OCI-LY3 (cell line): ENCODE data around the gene CTNND2.

Experiments used
- EZH2phosphoT487 ChIP-seq: fragments of 200-600 bp; shearing (Covaris generic); IDR thresholded peaks from 2 replicates; pipeline ENCODE4 v1.6.1; 2018; ENCODE audit warnings: antibody characterized with exemption, mixed run types, low read depth
- TF ChIP-seq, protein P1 (sequence below): fragments of 200-600, 300-600 bp; sonication (generic); IDR thresholded peaks from 2 replicates; pipeline ENCODE4 v1.5.1; 2014; ENCODE audit warnings: antibody characterized with exemption, low read length, low read depth

DNA sequence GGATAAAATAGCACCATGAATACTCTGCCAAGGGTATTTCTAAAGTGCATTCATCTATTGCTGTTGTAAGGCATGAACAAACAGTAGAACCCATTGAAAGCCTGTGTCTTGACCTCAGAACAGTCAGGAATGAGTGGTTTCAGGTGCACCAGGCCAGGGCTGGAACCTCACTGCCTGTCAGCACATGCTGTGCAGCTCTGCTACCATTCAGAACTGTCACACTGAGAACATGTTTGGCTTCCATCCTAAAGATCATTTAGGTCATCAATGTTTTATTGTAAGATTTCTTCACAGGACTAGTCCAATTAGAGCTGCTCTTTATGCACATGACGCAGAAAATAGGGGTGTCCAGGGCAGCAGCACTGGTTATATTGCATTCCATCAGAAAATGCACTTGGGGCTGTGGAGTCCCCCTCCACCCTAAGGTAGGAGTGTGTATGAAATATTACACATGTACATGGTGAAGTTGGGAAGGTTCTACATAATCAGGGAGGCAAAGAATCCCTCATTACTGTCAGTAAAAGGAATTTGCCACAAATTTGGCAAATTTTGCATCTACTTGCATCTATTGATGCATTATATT is 408.0 kb downstream of the CTNND2 start:
- TF ChIP-seq, protein P1, sequence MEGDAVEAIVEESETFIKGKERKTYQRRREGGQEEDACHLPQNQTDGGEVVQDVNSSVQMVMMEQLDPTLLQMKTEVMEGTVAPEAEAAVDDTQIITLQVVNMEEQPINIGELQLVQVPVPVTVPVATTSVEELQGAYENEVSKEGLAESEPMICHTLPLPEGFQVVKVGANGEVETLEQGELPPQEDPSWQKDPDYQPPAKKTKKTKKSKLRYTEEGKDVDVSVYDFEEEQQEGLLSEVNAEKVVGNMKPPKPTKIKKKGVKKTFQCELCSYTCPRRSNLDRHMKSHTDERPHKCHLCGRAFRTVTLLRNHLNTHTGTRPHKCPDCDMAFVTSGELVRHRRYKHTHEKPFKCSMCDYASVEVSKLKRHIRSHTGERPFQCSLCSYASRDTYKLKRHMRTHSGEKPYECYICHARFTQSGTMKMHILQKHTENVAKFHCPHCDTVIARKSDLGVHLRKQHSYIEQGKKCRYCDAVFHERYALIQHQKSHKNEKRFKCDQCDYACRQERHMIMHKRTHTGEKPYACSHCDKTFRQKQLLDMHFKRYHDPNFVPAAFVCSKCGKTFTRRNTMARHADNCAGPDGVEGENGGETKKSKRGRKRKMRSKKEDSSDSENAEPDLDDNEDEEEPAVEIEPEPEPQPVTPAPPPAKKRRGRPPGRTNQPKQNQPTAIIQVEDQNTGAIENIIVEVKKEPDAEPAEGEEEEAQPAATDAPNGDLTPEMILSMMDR: no peak
- no peak for TF ChIP-seq EZH2phosphoT487
